ENCODE measurements around the gene CERS3. TPM values are rescaled to one million over a fixed set of nuclear protein-coding genes. Genes with fewer than 3 reads are reported as not detected.

The CERS3 gene
- total and polyA plus RNA-seq, 2 donors (not counting 1 experiment from before 2014, with no cell fraction given), result 0.12 to 0.34 TPM

- no peak overlapping the region for H3K4me3 Mint-ChIP-seq
- Histone ChIP-seq H3K27ac (ENCODE audit: low read length in 2 of 2) (no peak overlapping the region), H4K20me1 (ENCODE audit: control insufficient read depth, insufficient read depth, low read length, poor library complexity, severe bottlenecking) (no peaks in the 10 kb centered on the region), H3K4me1 (ENCODE audit: control insufficient read depth in 2 of 2, insufficient read depth in 2 of 2, low read length in 2 of 2) (no peaks in the 10 kb centered on the region), H3K36me3 (replicated peaks in 1 of 2; ENCODE audit: control extremely low read depth in 1 of 2, control insufficient read depth in 1 of 2, extremely low read depth in 1 of 2, insufficient read depth in 2 of 2, low read length in 1 of 2) (no peaks in the 10 kb centered on the region), H3K4me2 (replicated peaks; ENCODE audit: low read depth, low read length, poor library complexity, severe bottlenecking) (no peak overlapping the region), H3K9me3 (ENCODE audit: control extremely low read depth in 1 of 3, control insufficient read depth in 2 of 3, insufficient read depth in 1 of 3, low read length in 2 of 3) (peaks cover 0 to 16% (median 2%) of the 10 kb centered on the region in 3 donors), H3K4me3 (ENCODE audit: control extremely low read depth in 1 of 5, extremely low read depth in 1 of 5, insufficient read depth in 1 of 5, low read depth in 2 of 5, low read length in 4 of 5) (no peak overlapping the region), H3K9ac (ENCODE audit: low read length) (no peak overlapping the region), H2AFZ (ENCODE audit: insufficient read depth, low read depth, low read length, poor library complexity, severe bottlenecking) (no peak overlapping the region), H3K79me2 (ENCODE audit: control insufficient read depth, insufficient read depth, low read length) (no peaks in the 10 kb centered on the region), H3K27me3 (replicated peaks in 1 of 4; ENCODE audit: control extremely low read depth in 1 of 4, control insufficient read depth in 3 of 4, insufficient read depth in 4 of 4, low read length in 3 of 4) (peaks cover 0 to 3% (median 0%) of the 10 kb centered on the region in 4 experiments)
- ATAC-seq (ENCODE audit: low read depth) (no peak), DNase-seq (no peak)
- POLR2A ChIA-PET, result no interaction called here
- no peaks in the 10 kb centered on the region for H3K27me3 Mint-ChIP-seq
- intact Hi-C loops (cut with micrococcal nuclease), result no loop called here
- no peak for TF ChIP-seq CTCF (IDR thresholded peaks at IDR 0.05)
- TF ChIP-seq EZH2 (IDR thresholded peaks at IDR 0.05; ENCODE audit: borderline replicate concordance, insufficient read depth, low read depth, low read length, poor library complexity, severe bottlenecking), result no peak
- WGBS (ENCODE audit: insufficient coverage), result 92% methylated on average over 15 of the region's 16 CpGs
- H3K9me3 Mint-ChIP-seq (ENCODE audit: insufficient read depth), result no peaks in the 10 kb centered on the region
- no peaks in the 10 kb centered on the region for H3K4me1 Mint-ChIP-seq
- no peak overlapping the region for H3K27ac Mint-ChIP-seq
- CTCF ChIA-PET, result interaction anchor here (1.1 kb wide), 1 partner anchor 19 kb away, joined by 3 read pairs; no protein-coding TSS in a partner anchor
Observed at GRCh38 chr15:100553468-100553867, 24.7 kb upstream of the CERS3 start.

GRCh38 chr15:100547961-100548360 lies 19.2 kb upstream of the CERS3 start:
- no peaks in the 10 kb centered on the region for H3K36me3 ChIP-seq (replicated peaks in 1 of 2; ENCODE audit: control extremely low read depth in 1 of 2, control insufficient read depth in 1 of 2, extremely low read depth in 1 of 2, insufficient read depth in 2 of 2, low read length in 1 of 2)
- H3K27ac ChIP-seq (ENCODE audit: low read length in 2 of 2), result no peak overlapping the region
- H4K20me1 ChIP-seq (ENCODE audit: control insufficient read depth, insufficient read depth, low read length, poor library complexity, severe bottlenecking), result no peaks in the 10 kb centered on the region
- 79% methylated on average over 5 of the region's 5 CpGs for WGBS (ENCODE audit: insufficient coverage)
- ChIA-PET POLR2A (no interaction called here), CTCF (no interaction called here)
- intact Hi-C loops (cut with micrococcal nuclease), result no loop called here
- peaks cover 4% of the 10 kb centered on the region for H3K27me3 Mint-ChIP-seq
- no peak overlapping the region for H3K9ac ChIP-seq (ENCODE audit: low read length)
- H3K9me3 ChIP-seq (ENCODE audit: control extremely low read depth in 1 of 3, control insufficient read depth in 2 of 3, insufficient read depth in 1 of 3, low read length in 2 of 3), result peaks cover 0 to 10% (median 2%) of the 10 kb centered on the region in 3 donors
- H3K79me2 ChIP-seq (ENCODE audit: control insufficient read depth, insufficient read depth, low read length), result no peaks in the 10 kb centered on the region
- no peak overlapping the region for H3K4me3 Mint-ChIP-seq
- peaks cover 0 to 5% (median 1%) of the 10 kb centered on the region in 4 experiments for H3K27me3 ChIP-seq (replicated peaks in 1 of 4; ENCODE audit: control extremely low read depth in 1 of 4, control insufficient read depth in 3 of 4, insufficient read depth in 4 of 4, low read length in 3 of 4)
- H3K4me3 ChIP-seq (ENCODE audit: control extremely low read depth in 1 of 5, extremely low read depth in 1 of 5, insufficient read depth in 1 of 5, low read depth in 2 of 5, low read length in 4 of 5), result no peak overlapping the region
- no peaks in the 10 kb centered on the region for H3K9me3 Mint-ChIP-seq (ENCODE audit: insufficient read depth)
- DNase-seq, result no peak
- TF ChIP-seq CTCF (IDR thresholded peaks at IDR 0.05), result no peak
- no peak for TF ChIP-seq EZH2 (IDR thresholded peaks at IDR 0.05; ENCODE audit: borderline replicate concordance, insufficient read depth, low read depth, low read length, poor library complexity, severe bottlenecking)
- no peaks in the 10 kb centered on the region for H3K4me1 ChIP-seq (ENCODE audit: control insufficient read depth in 2 of 2, insufficient read depth in 2 of 2, low read length in 2 of 2)
- no peak for ATAC-seq (ENCODE audit: low read depth)
- no peak overlapping the region for H2AFZ ChIP-seq (ENCODE audit: insufficient read depth, low read depth, low read length, poor library complexity, severe bottlenecking)
- H3K27ac Mint-ChIP-seq, result no peak overlapping the region
- no peaks in the 10 kb centered on the region for H3K4me1 Mint-ChIP-seq
- H3K4me2 ChIP-seq (replicated peaks; ENCODE audit: low read depth, low read length, poor library complexity, severe bottlenecking), result no peak overlapping the region
